CD14-positive monocyte (primary cell): ENCODE measurements around the gene ALOX12B. TPM values are rescaled to one million over a fixed set of nuclear protein-coding genes. Genes with fewer than 3 reads are reported as not detected.

ENCODE experiments used
- DNase-seq, 3 donors: peaks; one replicate each; pipeline ENCODE4 v3.0.0-alpha.2; 2011 to 2022
- H2AFZ ChIP-seq: 2 replicates; pipeline ENCODE4 v1.6.0; 2012; ENCODE audit warnings: mild to moderate bottlenecking, low read depth, low read length, inconsistent platforms; ENCODE audit not compliant: insufficient read depth, poor library complexity, severe bottlenecking
- H3K27ac ChIP-seq, 2 donors: 1 replicate in 1 of 2; 2 replicates in 1 of 2; pipeline ENCODE4 v1.5.1; 2012 to 2013; ENCODE audit warnings: low read length in 2 of 2, control low read depth in 1 of 2, inconsistent platforms in 1 of 2, low read depth in 1 of 2, mild to moderate bottlenecking in 1 of 2
- H3K27me3 ChIP-seq, 2 donors: one replicate each; pipeline versions ENCODE4 v1.6.0 to v1.6.1; 2011 to 2013; ENCODE audit warnings: low read length in 2 of 2; ENCODE audit not compliant: control insufficient read depth in 2 of 2, insufficient read depth in 2 of 2
- H3K36me3 ChIP-seq, 2 donors: replicated peaks in 1 of 2; 1 replicate in 1 of 2; 2 replicates in 1 of 2; pipeline versions ENCODE4 v1.5.1 to v1.6.1; 2012 to 2013; ENCODE audit warnings: low read length in 2 of 2, control low read depth in 1 of 2, inconsistent platforms in 1 of 2, mild to moderate bottlenecking in 1 of 2; ENCODE audit not compliant: insufficient read depth in 2 of 2, control insufficient read depth in 1 of 2
- H3K4me1 ChIP-seq, 2 donors: 1 replicate in 1 of 2; 2 replicates in 1 of 2; pipeline versions ENCODE4 v1.5.1 to v1.6.1; 2012 to 2013; ENCODE audit warnings: low read length in 2 of 2, control low read depth in 1 of 2, inconsistent platforms in 1 of 2, mild to moderate bottlenecking in 1 of 2, moderate library complexity in 1 of 2; ENCODE audit not compliant: insufficient read depth in 2 of 2, control insufficient read depth in 1 of 2
- H3K4me2 ChIP-seq: replicated peaks from 2 replicates; pipeline ENCODE3; 2012; ENCODE audit warnings: low read length, moderate library complexity, mild to moderate bottlenecking; ENCODE audit not compliant: poor library complexity, severe bottlenecking; ENCODE audit errors: extremely low read depth
- H3K4me3 ChIP-seq, 3 experiments: fragments of 200-600 bp in 1 of 3; sonication (generic) in 1 of 3; replicated peaks in 1 of 3; 1 replicate in 2 of 3; 2 replicates in 1 of 3; pipeline ENCODE4 v1.5.1; 2011 to 2013; ENCODE audit warnings: low read length in 3 of 3, mild to moderate bottlenecking in 3 of 3, control low read depth in 2 of 3, low read depth in 2 of 3, inconsistent platforms in 1 of 3, moderate library complexity in 1 of 3
- H3K79me2 ChIP-seq: 2 replicates; pipeline ENCODE4 v1.6.0; 2012; ENCODE audit warnings: mild to moderate bottlenecking, control low read depth, inconsistent platforms, low read length, moderate library complexity; ENCODE audit not compliant: insufficient read depth
- H3K9ac ChIP-seq: 2 replicates; pipeline ENCODE4 v1.6.0; 2017; ENCODE audit warnings: low read length, mild to moderate bottlenecking; ENCODE audit not compliant: insufficient read depth, poor library complexity, severe bottlenecking
- H3K9me3 ChIP-seq, 2 donors: replicated peaks in 1 of 2; 1 replicate in 1 of 2; 2 replicates in 1 of 2; pipeline versions ENCODE4 v1.5.1 to v1.6.1; 2012 to 2013; ENCODE audit warnings: low read length in 2 of 2, control low read depth in 1 of 2; ENCODE audit not compliant: control insufficient read depth in 1 of 2, insufficient read depth in 1 of 2
- H4K20me1 ChIP-seq: 2 replicates; pipeline ENCODE4 v1.6.0; 2012; ENCODE audit warnings: mild to moderate bottlenecking, low read length, control low read depth, moderate library complexity; ENCODE audit not compliant: insufficient read depth
- H3K27ac Mint-ChIP-seq, 7 donors: one replicate each; pipeline ENCODE4 v1.8.0; 2020; ENCODE audit warnings: mild to moderate bottlenecking in 7 of 7, mixed read lengths in 7 of 7, moderate library complexity in 6 of 7, inconsistent platforms in 2 of 7
- H3K27me3 Mint-ChIP-seq, 3 donors: one replicate each; pipeline ENCODE4 v1.8.0; 2021 to 2022; ENCODE audit warnings: low read depth in 3 of 3, mild to moderate bottlenecking in 3 of 3, mixed read lengths in 3 of 3, moderate library complexity in 3 of 3, inconsistent platforms in 1 of 3
- H3K36me3 Mint-ChIP-seq, 2 donors: one replicate each; pipeline ENCODE4 v1.8.0; 2020; ENCODE audit warnings: mixed read lengths in 2 of 2, inconsistent platforms in 1 of 2, mild to moderate bottlenecking in 1 of 2
- H3K4me1 Mint-ChIP-seq: one replicate; pipeline ENCODE4 v1.8.0; 2020; ENCODE audit warnings: mild to moderate bottlenecking, mixed read lengths
- H3K4me3 Mint-ChIP-seq, 2 donors: one replicate each; pipeline ENCODE4 v1.8.0; 2020; ENCODE audit warnings: mild to moderate bottlenecking in 2 of 2, mixed read lengths in 2 of 2, moderate library complexity in 1 of 2
- H3K9me3 Mint-ChIP-seq, 7 donors: one replicate each; pipeline ENCODE4 v1.8.0; 2020 to 2022; ENCODE audit warnings: mixed read lengths in 7 of 7, mild to moderate bottlenecking in 6 of 7, moderate library complexity in 6 of 7, inconsistent platforms in 2 of 7
- WGBS: methylation state at CpG from one replicate; pipeline ENCODE4 v1.1.5; 2013; ENCODE audit warnings: missing lambda C conversion rate; ENCODE audit not compliant: insufficient coverage; 5-methylcytosine and 5-hydroxymethylcytosine counted together
- intact Hi-C, 2 donors: fragments of 100-400 bp; cut with micrococcal nuclease; formaldehyde crosslinking; loops; one replicate each; pipeline versions ENCODE4 v1.15.0 to v1.15.1; 2023
- polyA plus RNA-seq, 3 donors: library from polyadenylated mRNA; depleted of rRNA in 1 of 3; unstranded in 2 of 3; stranded (reverse) in 1 of 3; fragments of 300-500 nt in 2 of 3; fragments of >200 nt in 1 of 3; fragmentation: Illumina TruSeq in 2 of 3; gene quantifications; 1 replicate in 2 of 3; 2 replicates in 1 of 3; pipeline ENCODE4 v1.2.3, GENCODE V29; 2012 to 2021
- TF ChIP-seq, protein P1 (sequence below): fragments of 200-600 bp; IDR thresholded peaks from one replicate; pipeline ENCODE4 v1.8.0; 2022; ENCODE audit warnings: antibody characterized with exemption, mild to moderate bottlenecking

The ALOX12B gene
- polyA plus RNA-seq, 3 donors, result not detected

DNA sequence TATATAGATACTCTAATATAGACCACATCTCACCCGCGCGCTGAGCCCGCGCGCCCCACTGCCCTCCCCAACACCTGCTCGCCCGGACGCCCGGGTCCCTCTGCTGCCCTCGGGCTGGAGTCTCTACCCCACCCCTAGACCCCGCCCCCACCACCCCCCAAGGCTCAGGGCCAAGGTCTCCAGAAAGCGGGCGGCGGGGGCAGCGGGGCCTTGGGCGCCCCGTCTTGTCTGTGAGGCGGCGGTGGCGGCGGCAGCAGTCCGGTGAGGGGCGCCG, 33.8 kb upstream of the ALOX12B start:
- Mint-ChIP-seq H3K27me3 (peaks cover 79 to 91% (median 91%) of the 10 kb centered on the region in 3 donors), H3K4me1 (peaks cover 84% of the 10 kb centered on the region), H3K36me3 (peaks cover 19 to 25% of the 10 kb centered on the region in 2 donors), H3K4me3 (peak overlapping the region; percentile 81 to 97), H3K9me3 (peaks cover 0 to 51% (median 31%) of the 10 kb centered on the region in 7 donors), H3K27ac (no peak overlapping the region)
- H3K4me1 ChIP-seq, result peaks cover 79 to 93% of the 10 kb centered on the region in 2 donors
- H3K4me2 ChIP-seq, result peak overlapping the region; percentile 98
- DNase-seq, result no peak
- H4K20me1 ChIP-seq, result peaks cover 25% of the 10 kb centered on the region
- WGBS, result 0% methylated on average over 18 of the region's 25 CpGs
- no peak overlapping the region for H3K27ac ChIP-seq
- peak overlapping the region in 2 of 3 experiments; percentile 12 to 77 for H3K4me3 ChIP-seq
- H3K79me2 ChIP-seq, result no peaks in the 10 kb centered on the region
- H3K9ac ChIP-seq, result no peak overlapping the region
- intact Hi-C loops, result loop anchor here (5.0 kb wide), 2 partner anchors 36 to 66 kb away; no protein-coding TSS in a partner anchor
- TF ChIP-seq, protein P1, sequence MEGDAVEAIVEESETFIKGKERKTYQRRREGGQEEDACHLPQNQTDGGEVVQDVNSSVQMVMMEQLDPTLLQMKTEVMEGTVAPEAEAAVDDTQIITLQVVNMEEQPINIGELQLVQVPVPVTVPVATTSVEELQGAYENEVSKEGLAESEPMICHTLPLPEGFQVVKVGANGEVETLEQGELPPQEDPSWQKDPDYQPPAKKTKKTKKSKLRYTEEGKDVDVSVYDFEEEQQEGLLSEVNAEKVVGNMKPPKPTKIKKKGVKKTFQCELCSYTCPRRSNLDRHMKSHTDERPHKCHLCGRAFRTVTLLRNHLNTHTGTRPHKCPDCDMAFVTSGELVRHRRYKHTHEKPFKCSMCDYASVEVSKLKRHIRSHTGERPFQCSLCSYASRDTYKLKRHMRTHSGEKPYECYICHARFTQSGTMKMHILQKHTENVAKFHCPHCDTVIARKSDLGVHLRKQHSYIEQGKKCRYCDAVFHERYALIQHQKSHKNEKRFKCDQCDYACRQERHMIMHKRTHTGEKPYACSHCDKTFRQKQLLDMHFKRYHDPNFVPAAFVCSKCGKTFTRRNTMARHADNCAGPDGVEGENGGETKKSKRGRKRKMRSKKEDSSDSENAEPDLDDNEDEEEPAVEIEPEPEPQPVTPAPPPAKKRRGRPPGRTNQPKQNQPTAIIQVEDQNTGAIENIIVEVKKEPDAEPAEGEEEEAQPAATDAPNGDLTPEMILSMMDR, result no peak
- H3K36me3 ChIP-seq, result no peaks in the 10 kb centered on the region
- peaks cover 0 to 21% of the 10 kb centered on the region in 2 donors for H3K9me3 ChIP-seq
- no peak overlapping the region for H2AFZ ChIP-seq
- H3K27me3 ChIP-seq, result peaks cover 49 to 78% of the 10 kb centered on the region in 2 donors

DNA sequence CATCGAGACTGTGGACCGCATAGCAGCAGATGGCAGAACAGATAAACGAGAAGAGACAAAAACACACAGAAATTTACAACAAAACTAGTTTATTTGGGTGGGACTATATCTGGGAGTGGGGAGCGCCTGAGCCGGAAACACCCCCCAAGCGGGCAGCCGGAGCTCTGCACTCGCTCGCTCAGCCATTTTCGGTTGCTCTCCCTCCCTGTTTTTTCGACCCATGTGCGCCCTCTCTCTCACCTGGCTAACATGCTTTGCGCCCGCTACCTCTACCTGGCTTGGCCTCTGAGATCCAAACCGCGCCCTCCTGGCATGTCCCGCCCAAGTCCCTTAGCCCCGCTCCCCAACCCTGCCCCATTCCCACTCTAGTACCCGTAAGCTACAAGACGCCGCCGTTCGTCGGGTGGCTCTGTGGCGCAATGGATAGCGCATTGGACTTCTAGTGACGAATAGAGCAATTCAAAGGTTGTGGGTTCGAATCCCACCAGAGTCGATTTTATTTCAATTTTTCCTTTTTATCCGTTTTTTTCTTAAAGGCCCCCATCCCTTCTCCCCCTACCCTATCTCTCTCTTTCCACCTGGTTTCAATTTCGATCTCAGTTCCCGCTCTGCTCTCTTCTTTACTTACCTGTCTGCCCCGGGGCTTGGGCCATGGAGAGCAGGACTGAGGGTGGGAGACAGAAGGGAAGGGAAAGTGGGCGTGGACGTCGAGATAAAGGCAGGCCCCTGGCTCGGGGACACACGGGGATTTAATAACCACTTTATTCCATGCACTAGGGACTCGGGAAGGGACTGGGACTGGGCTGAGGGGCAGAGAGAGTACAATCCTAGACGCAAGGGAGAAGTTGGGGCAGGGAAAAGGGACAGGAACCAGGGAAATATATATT, 33.2 kb upstream of the ALOX12B start:
- peaks cover 0 to 50% (median 31%) of the 10 kb centered on the region in 7 donors for H3K9me3 Mint-ChIP-seq
- TF ChIP-seq, protein P1, result no peak
- Histone ChIP-seq H3K9me3 (peaks cover 0 to 21% of the 10 kb centered on the region in 2 donors), H3K4me2 (peak overlapping the region; percentile 98), H3K27ac (no peak overlapping the region), H3K9ac (no peak overlapping the region), H3K36me3 (no peaks in the 10 kb centered on the region), H3K27me3 (peaks cover 52 to 79% of the 10 kb centered on the region in 2 donors), H3K79me2 (no peaks in the 10 kb centered on the region), H4K20me1 (peaks cover 25% of the 10 kb centered on the region), H2AFZ (no peak overlapping the region), H3K4me1 (peaks cover 74 to 87% of the 10 kb centered on the region in 2 donors), H3K4me3 (peak overlapping the region in 1 of 3 experiments; percentile 77)
- peak overlapping the region in 3 of 7 donors; percentile 45 to 76 (median 62) for H3K27ac Mint-ChIP-seq
- peak in 2 of 3 donors; percentile 40 to 56 for DNase-seq
- H3K36me3 Mint-ChIP-seq, result peaks cover 19 to 23% of the 10 kb centered on the region in 2 donors
- intact Hi-C loops, result loop anchor here (5.0 kb wide), 2 partner anchors 37 to 67 kb away; no protein-coding TSS in a partner anchor
- H3K4me1 Mint-ChIP-seq, result peaks cover 78% of the 10 kb centered on the region
- H3K27me3 Mint-ChIP-seq, result peaks cover 81 to 91% (median 91%) of the 10 kb centered on the region in 3 donors
- under 1% methylated on average over 26 of the region's 40 CpGs for WGBS
- peak overlapping the region; percentile 68 to 93 for H3K4me3 Mint-ChIP-seq
